ENCODE results near the gene CDK14.

- TF ChIP-seq POLR2A (IDR thresholded peaks at IDR 0.05) = no peak
- TF ChIP-seq CTCF (IDR thresholded peaks at IDR 0.05) = no peak
Measured at GRCh38 chr7:91233212-91233611, 637.1 kb downstream of the CDK14 start.

Data from heart left ventricle (tissue), 13 donors.